Duodenal mucosa (tissue), 2 donors: ENCODE measurements around the gene LIFR.
"Not testable (repeated sequence)": the region's sequence is repeated elsewhere in the genome, so short reads cannot be mapped to it uniquely, and the experiment has no call there.

Experiments used
- H3K27ac ChIP-seq: one replicate; pipeline ENCODE4 v1.7.0; 2013; ENCODE audit warnings: low read depth, low read length
- H3K27me3 ChIP-seq, 2 donors: one replicate each; pipeline ENCODE4 v1.7.0; 2013; ENCODE audit warnings: low read length in 2 of 2, control low read depth in 1 of 2; ENCODE audit not compliant: insufficient read depth in 2 of 2, control insufficient read depth in 1 of 2
- H3K36me3 ChIP-seq, 2 donors: one replicate each; pipeline ENCODE4 v1.7.0; 2013; ENCODE audit warnings: low read length in 2 of 2, control low read depth in 1 of 2; ENCODE audit not compliant: insufficient read depth in 2 of 2, control insufficient read depth in 1 of 2
- H3K4me1 ChIP-seq, 2 donors: one replicate each; pipeline ENCODE4 v1.7.0; 2013; ENCODE audit warnings: low read length in 2 of 2, control low read depth in 1 of 2; ENCODE audit not compliant: insufficient read depth in 2 of 2, control insufficient read depth in 1 of 2
- H3K4me3 ChIP-seq, 2 donors: one replicate each; pipeline ENCODE4 v1.7.0; 2013; ENCODE audit warnings: low read length in 2 of 2, low read depth in 1 of 2
- H3K9ac ChIP-seq, 2 donors: one replicate each; pipeline ENCODE4 v1.7.0; 2013; ENCODE audit warnings: low read length in 2 of 2, low read depth in 1 of 2
- H3K9me3 ChIP-seq, 2 donors: one replicate each; pipeline ENCODE4 v1.7.0; 2013; ENCODE audit warnings: low read length in 2 of 2, control low read depth in 1 of 2; ENCODE audit not compliant: control insufficient read depth in 1 of 2

LIFR gene

GRCh38 chr5:38556599-38557307, at the start of gene LIFR:
LIFR (minus strand) TSS chr5:38556646; CDS start chr5:38530647, 25,999 bp downstream.
- H3K9me3 ChIP-seq: no peaks in the 10 kb centered on the region
- no peaks in the 10 kb centered on the region for H3K4me1 ChIP-seq
- H3K27ac ChIP-seq: peak within 1 kb of the TSS; percentile 85
- H3K27me3 ChIP-seq: peaks cover 20 to 46% of the 10 kb centered on the region in 2 donors
- H3K4me3 ChIP-seq: peak within 1 kb of the TSS; percentile 73 to 77
- peak within 1 kb of the TSS in 1 of 2 donors; percentile 53 for H3K9ac ChIP-seq
- no peaks in the 10 kb centered on the region for H3K36me3 ChIP-seq

GRCh38 chr5:38605610-38606009, 49.2 kb upstream of the LIFR start:
- Histone ChIP-seq H3K27me3 (no peaks in the 10 kb centered on the region), H3K27ac (no peak overlapping the region), H3K9me3 (no peaks in the 10 kb centered on the region), H3K4me1 (no peaks in the 10 kb centered on the region), H3K36me3 (no peaks in the 10 kb centered on the region), H3K9ac (no peak overlapping the region), H3K4me3 (no peak overlapping the region)

- no peak overlapping the region for H3K4me3 ChIP-seq
- no peak overlapping the region for H3K9ac ChIP-seq
- no peak overlapping the region for H3K27ac ChIP-seq
- no peaks in the 10 kb centered on the region for H3K4me1 ChIP-seq
- no peaks in the 10 kb centered on the region for H3K9me3 ChIP-seq
- no peaks in the 10 kb centered on the region for H3K36me3 ChIP-seq
- H3K27me3 ChIP-seq: no peaks in the 10 kb centered on the region
Measured at GRCh38 chr5:38603691-38604090, 47.2 kb upstream of the LIFR start.

- Histone ChIP-seq H3K27me3 (no peaks in the 10 kb centered on the region), H3K4me1 (no peaks in the 10 kb centered on the region), H3K9ac (no peak overlapping the region), H3K36me3 (no peaks in the 10 kb centered on the region), H3K4me3 (no peak overlapping the region), H3K27ac (no peak overlapping the region), H3K9me3 (no peaks in the 10 kb centered on the region)
Measured at GRCh38 chr5:38602641-38603040, 46.2 kb upstream of the LIFR start.

- H3K27me3 ChIP-seq: no peaks in the 10 kb centered on the region
- no peak overlapping the region for H3K4me3 ChIP-seq
- no peaks in the 10 kb centered on the region for H3K36me3 ChIP-seq
- no peak overlapping the region for H3K27ac ChIP-seq
- H3K9me3 ChIP-seq: no peaks in the 10 kb centered on the region
- H3K9ac ChIP-seq: no peak overlapping the region
- H3K4me1 ChIP-seq: no peaks in the 10 kb centered on the region
Measured at GRCh38 chr5:38601863-38602298, 45.4 kb upstream of the LIFR start.

- Histone ChIP-seq H3K4me3 (no peak overlapping the region), H3K9ac (no peak overlapping the region), H3K27me3 (no peaks in the 10 kb centered on the region), H3K9me3 (no peaks in the 10 kb centered on the region), H3K4me1 (no peaks in the 10 kb centered on the region), H3K36me3 (no peaks in the 10 kb centered on the region), H3K27ac (no peak overlapping the region)
Measured at GRCh38 chr5:38601133-38601862, 44.9 kb upstream of the LIFR start.

GRCh38 chr5:38600329-38601045, 44.0 kb upstream of the LIFR start:
- Histone ChIP-seq H3K9ac (no peak overlapping the region), H3K4me3 (no peak overlapping the region), H3K36me3 (no peaks in the 10 kb centered on the region), H3K27me3 (no peaks in the 10 kb centered on the region), H3K9me3 (no peaks in the 10 kb centered on the region), H3K4me1 (no peaks in the 10 kb centered on the region), H3K27ac (no peak overlapping the region)

GRCh38 chr5:38599751-38600150, 43.3 kb upstream of the LIFR start:
- not testable (repeated sequence) for H3K4me1 ChIP-seq, H3K9ac ChIP-seq, H3K9me3 ChIP-seq, H3K4me3 ChIP-seq, H3K27me3 ChIP-seq, H3K36me3 ChIP-seq, H3K27ac ChIP-seq

GRCh38 chr5:38598994-38599617, 42.7 kb upstream of the LIFR start:
- Histone ChIP-seq H3K9ac (no peak overlapping the region), H3K4me1 (no peaks in the 10 kb centered on the region), H3K27ac (no peak overlapping the region), H3K27me3 (no peaks in the 10 kb centered on the region), H3K4me3 (no peak overlapping the region), H3K9me3 (no peaks in the 10 kb centered on the region), H3K36me3 (no peaks in the 10 kb centered on the region)
